ENCODE results near the gene FAM171A2.

- TF ChIP-seq POLR2A (IDR thresholded peaks at IDR 0.05; ENCODE audit: low read length), result no peak
- TF ChIP-seq GATA1 (IDR thresholded peaks at IDR 0.05; ENCODE audit: low read depth, low read length), result no peak
Observed at GRCh38 chr17:44324092-44324570, 39.5 kb downstream of the FAM171A2 start.
